Activated T-helper 1 cell treated with anti-CD3 and anti-CD28 coated beads, Interleukin-12 subunit alpha, Interleukin-12 subunit beta, Interleukin-2, Interleukin-4 antibody, amounts not matched to agents 30 ng/mL and 10 ng/mL and 1 ng/mL, durations not matched to agents 14 hours and 24 hours and 36 hours (primary cell): ENCODE measurements around the gene CCDC69. TPM values are rescaled to one million over a fixed set of nuclear protein-coding genes. Genes with fewer than 3 reads are reported as not detected.

ENCODE experiments used
- DNase-seq: peaks from one replicate; pipeline ENCODE4 v3.0.0; 2021; ENCODE audit warnings: low spot score
- H3K27ac Mint-ChIP-seq: one replicate; pipeline ENCODE4 v1.8.0; 2021; ENCODE audit warnings: mild to moderate bottlenecking, mixed read lengths
- H3K27me3 Mint-ChIP-seq: one replicate; pipeline ENCODE4 v1.8.0; 2022; ENCODE audit warnings: mild to moderate bottlenecking, moderate library complexity, mixed read lengths; ENCODE audit not compliant: insufficient read depth
- H3K36me3 Mint-ChIP-seq: one replicate; pipeline ENCODE4 v1.8.0; 2021; ENCODE audit warnings: low read depth, mixed read lengths
- H3K4me1 Mint-ChIP-seq: one replicate; pipeline ENCODE4 v1.8.0; 2021; ENCODE audit warnings: low read depth, mixed read lengths
- H3K4me3 Mint-ChIP-seq: one replicate; pipeline ENCODE4 v1.8.0; 2021; ENCODE audit warnings: mild to moderate bottlenecking, moderate library complexity, mixed read lengths
- H3K9me3 Mint-ChIP-seq: one replicate; pipeline ENCODE4 v1.8.0; 2021; ENCODE audit warnings: mixed read lengths
- intact Hi-C: fragments of 100-400 bp; cut with micrococcal nuclease; formaldehyde crosslinking; loops from one replicate; pipeline ENCODE4 v1.15.1; 2024
- total RNA-seq: library from RNA; stranded (reverse); gene quantifications from 2 replicates; pipeline ENCODE4 v1.2.3, GENCODE V29; 2022

The CCDC69 gene
- total RNA-seq, 1 donor from 2014 or later, result 25.4 TPM

- intact Hi-C loops, result no loop called here
- Mint-ChIP-seq H3K27me3 (no peaks in the 10 kb centered on the region), H3K4me3 (no peak overlapping the region), H3K36me3 (peaks cover 4% of the 10 kb centered on the region), H3K27ac (no peak overlapping the region), H3K9me3 (no peaks in the 10 kb centered on the region), H3K4me1 (peaks cover 6% of the 10 kb centered on the region)
- DNase-seq, result no peak
Measured at GRCh38 chr5:151227918-151228447, 4.1 kb upstream of the CCDC69 start.

- Mint-ChIP-seq H3K27ac (no peak overlapping the region), H3K36me3 (peaks cover 11% of the 10 kb centered on the region)
- intact Hi-C loops, result loop anchor here (2.0 kb wide), 1 partner anchor 15 kb away; no protein-coding TSS in a partner anchor
Measured at GRCh38 chr5:151225475-151225874, 1.6 kb upstream of the CCDC69 start.

GRCh38 chr5:151225071-151225470, 1.2 kb upstream of the CCDC69 start:
- Mint-ChIP-seq H3K27ac (no peak overlapping the region), H3K9me3 (no peaks in the 10 kb centered on the region), H3K36me3 (peaks cover 12% of the 10 kb centered on the region), H3K27me3 (no peaks in the 10 kb centered on the region), H3K4me3 (peak overlapping the region; percentile 50), H3K4me1 (peaks cover 35% of the 10 kb centered on the region)
- no peak for DNase-seq
- intact Hi-C loops, result loop anchor here (2.0 kb wide), 1 partner anchor 14 kb away; no protein-coding TSS in a partner anchor

More at GRCh38 chr5:151225475-151225874, 1.6 kb upstream of the CCDC69 start:
- Mint-ChIP-seq H3K27me3 (no peaks in the 10 kb centered on the region), H3K4me3 (peak overlapping the region; percentile 50), H3K9me3 (no peaks in the 10 kb centered on the region), H3K4me1 (peaks cover 31% of the 10 kb centered on the region)
- no peak for DNase-seq

GRCh38 chr5:151224372-151224771, 480 bp upstream of the CCDC69 start:
- Mint-ChIP-seq H3K36me3 (peaks cover 17% of the 10 kb centered on the region), H3K4me3 (peak overlapping the region; percentile 77), H3K27me3 (no peaks in the 10 kb centered on the region), H3K4me1 (peaks cover 42% of the 10 kb centered on the region), H3K9me3 (no peaks in the 10 kb centered on the region), H3K27ac (peak overlapping the region; percentile 50)
- intact Hi-C loops, result loop anchor here (1.0 to 5.0 kb wide), 4 partner anchors 14 to 93 kb away; no protein-coding TSS in a partner anchor
- no peak for DNase-seq

- H3K4me3 Mint-ChIP-seq, result peak overlapping the region; percentile 77
- DNase-seq, result peak; percentile 48
- no peaks in the 10 kb centered on the region for H3K27me3 Mint-ChIP-seq
- no peaks in the 10 kb centered on the region for H3K9me3 Mint-ChIP-seq
- H3K27ac Mint-ChIP-seq, result peak overlapping the region; percentile 78
- peaks cover 27% of the 10 kb centered on the region for H3K36me3 Mint-ChIP-seq
- H3K4me1 Mint-ChIP-seq, result peaks cover 56% of the 10 kb centered on the region
- intact Hi-C loops, result loop anchor here (1.0 to 5.0 kb wide), 5 partner anchors 9 to 94 kb away; no protein-coding TSS in a partner anchor
Measured at GRCh38 chr5:151222790-151223446, 974 bp downstream of the CCDC69 start.

- H3K4me3 Mint-ChIP-seq, result peak overlapping the region; percentile 77
- peaks cover 63% of the 10 kb centered on the region for H3K4me1 Mint-ChIP-seq
- no peaks in the 10 kb centered on the region for H3K9me3 Mint-ChIP-seq
- intact Hi-C loops, result loop anchor here (2.0 to 5.0 kb wide), 3 partner anchors 57 to 95 kb away; no protein-coding TSS in a partner anchor
- peak overlapping the region; percentile 78 for H3K27ac Mint-ChIP-seq
- H3K27me3 Mint-ChIP-seq, result no peaks in the 10 kb centered on the region
- DNase-seq, result no peak
- H3K36me3 Mint-ChIP-seq, result peaks cover 29% of the 10 kb centered on the region
Measured at GRCh38 chr5:151222054-151222789, 1.7 kb downstream of the CCDC69 start.

GRCh38 chr5:151221574-151221973, 2.3 kb downstream of the CCDC69 start:
- Mint-ChIP-seq H3K4me3 (peak overlapping the region; percentile 77), H3K27me3 (no peaks in the 10 kb centered on the region), H3K36me3 (peaks cover 33% of the 10 kb centered on the region), H3K9me3 (no peaks in the 10 kb centered on the region), H3K27ac (peak overlapping the region; percentile 78), H3K4me1 (peaks cover 69% of the 10 kb centered on the region)
- intact Hi-C loops, result loop anchor here (5.0 kb wide), 1 partner anchor 96 kb away; no protein-coding TSS in a partner anchor
- DNase-seq, result no peak

GRCh38 chr5:151219789-151220188, 4.1 kb downstream of the CCDC69 start:
- Mint-ChIP-seq H3K9me3 (no peaks in the 10 kb centered on the region), H3K4me3 (no peak overlapping the region), H3K4me1 (peaks cover 83% of the 10 kb centered on the region), H3K27ac (peak overlapping the region; percentile 35), H3K36me3 (peaks cover 40% of the 10 kb centered on the region), H3K27me3 (no peaks in the 10 kb centered on the region)
- intact Hi-C loops, result loop anchor here (5.0 to 10.0 kb wide), 2 partner anchors 98 to 1665 kb away; partner anchors contain the start of gene CSNK1A1
- DNase-seq, result no peak

- Mint-ChIP-seq H3K27ac (peak overlapping the region; percentile 13), H3K9me3 (no peaks in the 10 kb centered on the region), H3K4me1 (peaks cover 85% of the 10 kb centered on the region), H3K36me3 (peaks cover 46% of the 10 kb centered on the region), H3K27me3 (no peaks in the 10 kb centered on the region), H3K4me3 (no peak overlapping the region)
- no peak for DNase-seq
- intact Hi-C loops, result loop anchor here (10.0 kb wide), 1 partner anchor 1664 kb away; the partner anchor contains the start of gene CSNK1A1
Measured at GRCh38 chr5:151219138-151219537, 4.8 kb downstream of the CCDC69 start.

- DNase-seq, result no peak
- Mint-ChIP-seq H3K27me3 (no peaks in the 10 kb centered on the region), H3K27ac (peak overlapping the region; percentile 38), H3K4me3 (peak overlapping the region; percentile 56), H3K36me3 (peaks cover 46% of the 10 kb centered on the region), H3K9me3 (no peaks in the 10 kb centered on the region), H3K4me1 (peaks cover 91% of the 10 kb centered on the region)
- intact Hi-C loops, result loop anchor here (10.0 kb wide), 1 partner anchor 1663 kb away; the partner anchor contains the start of gene CSNK1A1
Measured at GRCh38 chr5:151218177-151218576, 5.7 kb downstream of the CCDC69 start.

- no peak for DNase-seq
- Mint-ChIP-seq H3K27ac (peak overlapping the region; percentile 59), H3K4me3 (no peak overlapping the region), H3K27me3 (no peaks in the 10 kb centered on the region), H3K36me3 (peaks cover 53% of the 10 kb centered on the region), H3K9me3 (no peaks in the 10 kb centered on the region), H3K4me1 (peaks cover 89% of the 10 kb centered on the region)
- intact Hi-C loops, result loop anchor here (10.0 kb wide), 1 partner anchor 1662 kb away; the partner anchor contains the start of gene CSNK1A1
Measured at GRCh38 chr5:151216781-151217180, 7.1 kb downstream of the CCDC69 start.

- peaks cover 86% of the 10 kb centered on the region for H3K4me1 Mint-ChIP-seq
- DNase-seq, result no peak
- intact Hi-C loops, result loop anchor here (2.0 to 10.0 kb wide), 3 partner anchors 65 to 1661 kb away; partner anchors contain the start of genes CSNK1A1 and TNIP1
Measured at GRCh38 chr5:151215546-151215880, 8.4 kb downstream of the CCDC69 start.

More at GRCh38 chr5:151215546-151215880, 8.4 kb downstream of the CCDC69 start:
- Mint-ChIP-seq H3K4me3 (peak overlapping the region; percentile 87), H3K27ac (peak overlapping the region; percentile 93), H3K36me3 (peaks cover 45% of the 10 kb centered on the region), H3K27me3 (no peaks in the 10 kb centered on the region), H3K9me3 (no peaks in the 10 kb centered on the region)
